RPMI8226 (cell line): ENCODE data around the gene GNG7.
"Not testable (repeated sequence)": the region's sequence is repeated elsewhere in the genome, so short reads cannot be mapped to it uniquely, and the experiment has no call there.

Source experiments
- DNase-seq: peaks from one replicate; pipeline ENCODE4 v3.0.0-alpha.2; 2015

The GNG7 gene

DNA sequence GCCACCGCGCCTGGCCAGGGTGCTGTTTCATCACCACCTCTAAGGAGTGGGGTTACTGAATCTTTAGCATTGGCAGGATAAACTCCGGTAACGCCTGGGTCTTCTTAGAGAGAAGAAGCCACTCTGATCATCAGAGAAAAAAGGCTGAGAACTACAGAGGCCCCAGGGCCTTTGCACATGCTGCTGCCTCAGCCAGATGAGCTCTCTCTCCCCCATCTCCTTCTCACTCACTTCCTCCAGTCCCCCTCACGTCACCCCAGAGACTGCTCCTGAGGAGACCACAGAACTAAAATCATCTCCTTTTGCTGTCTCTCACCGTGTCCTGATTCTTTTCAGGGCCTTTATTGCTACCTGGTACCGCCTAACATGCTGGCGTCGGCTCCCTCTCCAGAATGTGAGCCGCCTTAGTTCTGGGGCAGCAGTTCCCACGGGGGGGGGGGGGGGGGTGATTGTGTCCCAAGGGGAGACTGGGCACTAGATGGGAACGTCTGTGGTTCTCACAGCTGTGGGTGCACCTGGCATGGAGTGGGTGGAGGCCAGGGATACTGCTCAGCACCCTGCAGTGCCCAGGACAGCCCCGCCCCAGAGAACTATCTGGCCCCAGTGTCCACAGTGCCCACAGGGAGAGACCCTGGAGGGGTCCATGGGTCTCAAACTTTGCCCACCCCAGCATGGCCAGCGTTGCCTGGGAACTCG lies 23.8 kb upstream of the GNG7 start:
- no peak for DNase-seq

DNA sequence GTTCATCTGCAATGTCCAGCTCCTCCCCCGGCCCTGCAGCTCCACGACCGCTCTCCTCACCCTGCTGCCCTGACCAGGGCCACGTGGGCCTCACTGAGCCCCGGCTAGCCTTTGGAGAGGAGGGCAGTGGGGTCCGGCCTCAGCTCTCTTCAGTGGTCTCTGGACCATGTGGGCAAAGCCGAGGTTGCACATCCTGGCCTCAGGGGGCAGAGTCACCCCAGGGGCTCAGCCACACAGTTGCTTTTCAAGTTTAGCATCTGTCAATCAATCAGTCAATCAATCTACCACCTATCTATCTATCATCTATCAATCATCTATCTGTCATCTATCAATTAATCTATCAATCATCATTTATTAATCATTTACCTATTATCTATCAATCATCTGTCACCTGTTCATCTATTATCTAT lies 21.7 kb upstream of the GNG7 start:
- DNase-seq, result no peak

DNA sequence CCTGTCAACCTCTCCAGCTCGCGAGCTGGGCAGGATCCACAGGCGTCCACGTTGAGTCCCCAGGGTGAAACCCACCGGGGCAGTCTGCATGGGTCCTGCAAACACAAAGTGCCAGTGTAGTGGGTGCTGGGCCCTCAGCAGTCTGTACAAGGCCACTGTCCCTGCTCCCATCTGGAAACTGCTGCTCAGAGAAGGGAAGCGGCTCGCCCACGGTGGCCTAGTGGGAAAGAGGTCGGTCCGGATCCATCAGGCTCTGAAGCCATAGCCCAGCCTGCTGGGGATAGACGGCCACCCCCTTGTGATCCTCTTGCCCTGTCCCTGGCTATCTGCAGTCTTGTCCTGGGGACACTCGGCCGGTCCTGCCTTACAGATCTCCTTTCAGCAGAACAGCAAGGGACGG lies 21.3 kb upstream of the GNG7 start:
- DNase-seq, result no peak

DNA sequence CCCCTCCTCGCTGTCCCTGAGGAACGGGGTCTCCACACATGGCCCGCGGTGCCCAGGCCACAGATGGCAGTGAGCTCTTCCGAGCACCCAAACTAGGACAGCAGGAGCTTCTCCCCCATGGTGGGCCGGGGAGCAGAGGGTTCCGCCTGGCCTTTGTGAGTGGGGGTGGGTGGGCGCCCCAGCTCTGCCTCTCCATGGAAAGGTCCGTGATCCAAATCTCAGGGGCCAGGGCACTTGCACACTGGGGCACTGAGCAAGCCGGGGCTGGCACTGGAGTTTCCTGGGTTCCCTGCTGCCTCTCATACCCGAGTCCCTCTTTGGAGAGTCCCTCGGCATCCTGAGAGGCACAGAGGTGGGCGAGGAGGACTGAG lies 20.8 kb upstream of the GNG7 start:
- no peak for DNase-seq

DNA sequence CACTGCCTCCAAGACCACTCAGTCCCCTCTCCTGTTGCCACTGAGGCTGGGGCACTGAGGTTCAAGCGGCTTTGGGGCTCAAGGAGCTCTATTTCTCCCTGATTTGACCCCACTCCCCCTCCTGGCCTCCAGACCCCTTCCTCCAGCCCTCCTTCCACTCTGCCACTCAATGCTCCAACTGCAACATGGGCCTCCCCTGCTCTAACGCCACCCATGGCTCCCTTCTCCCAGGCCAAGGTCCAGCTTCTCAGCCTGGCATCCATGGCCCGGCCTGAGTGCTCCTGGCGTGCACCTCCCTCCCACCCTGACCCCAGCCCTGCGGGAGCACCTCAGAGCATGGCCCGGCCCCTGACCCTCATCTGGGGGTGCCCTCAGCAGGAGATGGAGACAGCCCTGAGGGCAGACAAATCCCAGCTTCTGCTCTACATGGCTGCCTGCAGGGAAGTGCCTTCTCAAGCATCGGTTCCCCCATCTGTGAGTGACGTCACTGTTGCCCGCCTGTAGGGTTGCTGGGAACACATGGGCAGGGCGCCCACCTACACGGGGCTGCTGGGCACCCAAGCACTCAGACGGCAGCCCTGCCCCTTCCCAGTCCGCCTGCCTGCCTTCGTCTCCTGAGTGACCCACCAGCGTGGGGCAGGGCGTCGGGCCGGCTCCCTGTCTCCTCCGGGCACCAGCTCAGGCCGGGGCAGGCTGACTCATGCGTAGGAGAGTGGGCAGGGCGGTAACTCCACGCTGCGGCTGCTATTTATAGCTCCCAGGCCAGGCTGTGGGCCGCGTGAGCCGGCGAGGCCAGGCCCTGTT lies 20.2 kb upstream of the GNG7 start:
- DNase-seq, result no peak

DNA sequence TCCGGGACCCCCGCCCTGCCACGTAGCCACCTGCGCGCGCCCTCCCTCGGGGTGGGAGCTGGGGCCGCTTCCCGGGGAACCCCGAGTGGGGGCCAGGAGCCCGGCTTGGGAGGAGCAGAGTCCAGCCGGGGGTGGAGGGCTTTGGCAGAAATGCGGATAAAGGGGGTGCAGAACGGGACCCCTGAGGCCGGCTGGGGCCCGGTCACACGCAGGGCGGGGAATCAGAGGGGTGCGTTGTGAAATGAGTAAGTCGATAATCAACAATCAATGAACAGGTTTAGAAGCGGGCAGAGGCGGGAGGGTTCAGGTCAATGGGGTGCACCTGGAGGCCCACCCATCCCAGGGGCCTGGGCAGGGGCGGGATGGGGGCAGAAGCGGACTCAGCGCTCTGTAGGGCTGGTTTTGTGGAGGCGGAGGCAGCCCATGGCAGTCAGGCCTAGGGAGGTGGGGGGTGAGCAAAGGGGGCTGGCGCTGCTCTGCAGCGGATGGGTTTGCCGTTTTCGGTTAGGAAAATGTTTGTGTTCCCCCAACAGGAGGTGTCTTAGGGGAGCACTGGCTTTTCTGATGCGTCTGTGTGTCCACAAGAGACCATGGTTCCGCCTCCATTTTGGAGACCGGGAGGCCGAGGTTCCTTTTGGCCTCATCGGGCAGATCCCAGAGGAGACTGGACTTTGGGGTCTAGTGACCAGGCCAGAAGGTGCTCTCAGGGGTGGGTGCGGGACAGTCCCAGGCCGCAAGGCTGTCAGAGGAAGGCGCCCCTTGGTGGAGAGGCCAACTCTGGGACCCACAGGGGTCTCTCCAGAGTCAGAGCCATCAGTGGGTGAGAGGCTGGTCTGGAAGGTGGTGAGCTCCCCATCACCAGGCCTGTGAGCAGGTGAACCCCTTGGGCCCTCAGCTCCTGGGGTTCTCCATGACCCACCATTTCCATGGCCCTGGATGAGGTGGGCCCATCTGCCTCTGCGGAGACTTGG lies 19.4 kb upstream of the GNG7 start:
- DNase-seq, result no peak

DNA sequence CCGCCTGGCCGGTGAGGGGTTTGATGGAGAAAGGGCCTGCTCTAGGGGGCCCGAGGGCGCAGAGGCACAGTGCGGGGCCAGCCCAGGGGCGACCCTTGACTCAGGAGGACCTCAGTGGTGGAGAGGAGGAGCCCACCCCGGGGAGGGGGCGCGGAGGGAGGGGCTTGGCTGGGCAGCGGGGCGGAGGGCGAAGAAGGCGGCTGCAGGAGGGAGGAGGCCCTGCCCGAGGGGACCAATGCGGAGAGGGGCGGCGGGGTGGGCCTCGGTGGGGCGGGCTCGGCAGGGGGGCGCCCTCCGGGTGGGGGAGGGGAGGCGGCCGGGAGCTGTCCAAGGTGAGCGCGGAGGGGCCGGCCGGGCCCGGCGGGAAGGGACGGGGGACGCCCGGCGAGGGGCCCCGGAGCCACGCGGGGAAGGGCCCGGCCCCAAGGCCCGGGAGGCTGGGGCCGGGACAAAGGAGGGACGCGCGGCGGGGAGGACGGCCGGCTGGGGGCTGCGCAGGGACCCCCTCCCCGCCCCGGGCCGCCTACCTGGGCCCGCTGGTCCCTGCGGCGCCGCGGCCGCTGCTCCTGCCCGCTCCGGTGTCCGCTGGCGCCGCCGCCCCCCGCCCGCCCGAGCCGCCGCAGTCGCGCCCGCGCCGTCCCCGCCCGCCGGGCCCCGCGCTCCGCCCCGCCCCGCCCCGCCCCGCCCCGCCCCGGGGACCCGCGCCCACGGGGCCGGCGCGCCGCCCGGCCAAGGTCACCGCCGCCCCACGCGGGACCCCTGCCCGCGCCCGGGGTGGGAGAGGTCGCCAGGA lies 18.5 kb upstream of the GNG7 start, which contains the start of gene DIRAS1:
Gene DIRAS1, minus strand, starts transcription at position 596 of the 793 bp plus-strand sequence. CDS start 3,566 bp downstream, outside the sequence.
- DNase-seq, result no peak

DNA sequence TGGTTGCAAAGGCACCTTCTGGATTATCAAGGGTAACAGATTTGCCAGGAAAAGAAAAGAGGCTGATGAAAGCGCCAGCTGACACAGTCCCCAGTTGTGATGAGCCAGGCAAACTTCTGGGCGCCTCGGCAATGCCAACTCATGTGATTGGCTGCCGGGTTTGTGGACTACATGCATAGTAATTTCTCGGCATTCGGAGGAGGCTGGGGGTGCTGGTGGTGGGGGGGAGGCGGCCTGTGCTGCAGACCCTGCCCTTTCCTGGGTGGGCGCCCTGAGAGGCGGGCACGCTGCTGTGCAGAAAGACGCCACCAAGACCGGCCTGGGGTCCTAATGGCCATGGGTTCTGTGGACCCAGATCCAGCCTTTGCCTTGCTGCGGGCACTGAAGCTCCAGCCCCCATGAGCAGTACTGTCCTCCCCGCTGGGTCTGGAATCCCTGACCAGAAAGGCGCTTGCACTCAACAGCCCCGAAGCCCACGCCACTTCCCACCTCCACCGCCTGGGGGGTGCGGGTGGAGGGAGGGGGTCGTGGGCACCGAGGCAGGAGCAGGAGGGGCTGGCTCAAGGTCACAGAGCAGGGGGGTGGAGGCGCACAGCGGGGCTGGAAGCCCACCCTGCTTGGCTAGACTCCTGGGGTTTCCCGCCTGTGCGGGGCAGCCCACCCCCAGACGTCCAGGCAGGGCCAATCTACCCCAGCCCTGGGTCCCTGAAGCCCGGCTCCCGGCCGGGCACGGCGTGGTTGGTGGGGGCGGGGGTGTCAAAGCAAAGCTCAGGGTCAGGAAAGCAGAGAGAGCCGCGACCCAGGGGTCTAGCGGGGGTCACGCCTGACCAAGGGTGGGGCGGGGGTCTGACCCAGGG lies 17.7 kb upstream of the GNG7 start:
- DNase-seq, result peak; percentile 43

DNA sequence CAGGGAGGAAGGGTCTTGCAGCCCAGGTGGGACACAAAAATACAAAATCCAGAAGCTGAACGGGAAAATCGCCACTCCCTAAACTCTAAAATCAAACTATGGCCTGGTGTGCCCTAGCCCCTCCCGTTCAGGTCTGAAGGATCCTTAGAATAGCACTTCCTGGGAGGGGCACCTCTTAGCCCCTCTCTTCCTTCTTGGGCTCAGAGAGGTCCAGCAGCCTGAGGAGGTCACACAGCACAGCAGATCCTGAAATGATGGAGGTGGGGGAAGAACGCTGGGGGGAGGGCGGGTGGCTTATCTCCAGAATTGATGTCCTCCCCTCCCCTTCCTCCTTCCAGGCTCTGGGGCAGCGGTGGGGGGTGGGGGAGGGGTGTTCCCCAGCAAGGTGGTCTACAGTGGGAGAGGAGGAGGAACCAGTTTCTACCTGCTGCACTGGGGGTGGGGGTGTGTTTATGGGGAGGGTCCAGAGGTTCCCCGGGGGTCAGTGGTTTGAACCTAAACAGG lies 16.8 kb upstream of the GNG7 start:
- no peak for DNase-seq

DNA sequence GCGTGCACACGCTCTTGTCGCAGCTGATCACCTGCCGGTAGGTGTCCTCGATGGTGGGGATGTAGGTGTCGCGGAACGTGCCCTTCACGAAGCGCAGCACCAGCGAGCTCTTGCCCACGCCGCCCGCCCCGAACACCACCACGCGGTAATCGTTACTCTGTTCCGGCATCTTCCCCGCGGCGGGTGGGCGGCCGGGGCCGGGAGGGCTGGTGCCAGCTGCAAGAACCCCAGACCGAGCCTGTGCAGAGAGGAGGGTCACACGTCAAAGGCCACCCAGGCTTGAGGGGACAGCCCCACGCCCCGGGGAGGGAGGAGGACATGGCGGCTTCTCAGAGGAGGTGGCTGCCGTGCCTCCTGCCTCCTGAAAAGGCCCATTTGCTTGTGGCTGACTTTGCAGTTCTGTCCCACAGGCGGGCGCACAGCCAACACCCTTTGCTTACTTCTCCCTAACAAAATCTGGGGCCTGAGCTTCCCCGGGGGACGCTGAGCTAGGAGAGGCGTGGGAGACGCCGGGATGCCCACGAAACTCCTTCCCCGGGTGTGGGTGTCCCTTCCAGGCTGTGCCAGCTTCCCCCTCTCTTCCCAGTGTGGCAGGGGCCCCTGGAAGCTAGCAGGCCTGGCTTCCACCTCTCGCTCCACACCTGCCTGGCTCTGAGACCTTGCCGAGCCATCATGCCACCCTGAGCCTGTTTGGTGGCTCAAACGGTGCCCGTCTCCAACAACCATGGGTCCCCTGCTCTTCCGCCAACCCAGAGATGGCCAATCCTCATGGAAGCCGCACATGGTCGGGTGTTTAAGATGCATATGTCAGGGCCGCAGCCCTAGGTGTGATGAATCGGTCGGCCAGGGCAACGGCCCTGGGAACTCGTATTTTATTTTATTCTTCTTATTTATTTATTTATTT lies 15.4 kb upstream of the GNG7 start:
- DNase-seq, result peak; percentile 41

DNA sequence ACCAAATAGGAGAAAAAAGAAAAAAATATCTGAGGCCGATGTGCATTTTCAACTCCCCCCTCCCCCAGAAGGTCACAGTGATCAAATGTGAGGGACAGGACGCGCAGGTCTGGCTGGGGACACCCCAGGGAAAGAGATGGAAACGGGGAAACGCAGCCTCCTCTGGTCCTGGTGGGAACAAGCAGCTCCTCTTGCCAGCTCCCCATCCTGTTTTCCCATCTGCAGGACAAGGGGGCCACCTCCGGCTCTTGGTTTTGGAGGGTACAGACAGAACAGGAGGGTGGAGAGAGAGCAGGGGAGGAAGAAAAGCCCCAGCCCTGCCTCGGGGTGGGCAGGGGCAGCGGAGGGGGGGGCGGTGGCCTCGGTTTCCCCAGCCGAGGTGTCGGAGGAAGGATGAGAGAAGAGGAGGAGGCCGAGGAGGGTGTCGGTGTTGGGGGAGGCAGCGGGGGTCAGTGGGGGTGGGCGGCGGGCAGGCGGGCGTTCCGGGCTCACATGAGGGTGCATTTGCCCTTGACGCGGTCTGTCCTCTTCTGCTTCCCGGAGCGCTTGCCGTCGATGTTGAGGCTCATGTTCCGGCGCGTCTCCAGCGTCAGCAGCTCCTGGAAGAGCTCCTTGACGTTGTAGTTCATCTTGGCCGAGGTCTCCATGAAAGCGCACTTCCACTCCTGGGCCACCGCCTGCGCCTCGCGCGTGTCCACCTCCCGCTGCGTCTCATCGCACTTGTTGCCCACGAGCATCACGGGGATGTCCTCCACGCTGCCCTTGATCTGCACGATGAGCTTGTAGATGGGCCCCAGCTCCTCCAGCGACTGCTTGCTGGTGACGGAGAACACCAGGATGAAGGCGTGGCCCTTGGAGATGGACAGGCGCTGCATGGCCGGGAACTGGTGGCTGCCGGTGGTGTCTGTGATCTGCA lies 14.5 kb upstream of the GNG7 start:
- no peak for DNase-seq

DNA sequence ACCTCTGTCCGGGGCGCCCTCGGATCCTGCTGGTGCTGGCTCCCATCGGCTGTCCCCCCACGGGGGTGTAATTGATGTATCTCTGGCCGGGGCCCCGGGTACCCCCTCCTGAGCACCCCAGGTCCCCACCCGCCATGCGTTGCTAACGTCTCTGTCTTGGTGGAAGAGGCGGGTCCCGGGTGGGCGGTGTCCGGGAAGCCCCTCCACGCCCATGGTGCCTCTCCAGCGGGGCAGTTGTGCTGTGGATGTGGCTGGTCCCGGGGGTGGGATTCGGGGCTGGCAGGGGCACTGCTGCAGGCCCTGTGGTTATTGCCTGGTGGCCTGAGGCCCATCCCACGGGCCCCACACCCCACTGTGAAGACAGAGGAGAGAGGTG lies 13.8 kb upstream of the GNG7 start:
- DNase-seq, result no peak

DNA sequence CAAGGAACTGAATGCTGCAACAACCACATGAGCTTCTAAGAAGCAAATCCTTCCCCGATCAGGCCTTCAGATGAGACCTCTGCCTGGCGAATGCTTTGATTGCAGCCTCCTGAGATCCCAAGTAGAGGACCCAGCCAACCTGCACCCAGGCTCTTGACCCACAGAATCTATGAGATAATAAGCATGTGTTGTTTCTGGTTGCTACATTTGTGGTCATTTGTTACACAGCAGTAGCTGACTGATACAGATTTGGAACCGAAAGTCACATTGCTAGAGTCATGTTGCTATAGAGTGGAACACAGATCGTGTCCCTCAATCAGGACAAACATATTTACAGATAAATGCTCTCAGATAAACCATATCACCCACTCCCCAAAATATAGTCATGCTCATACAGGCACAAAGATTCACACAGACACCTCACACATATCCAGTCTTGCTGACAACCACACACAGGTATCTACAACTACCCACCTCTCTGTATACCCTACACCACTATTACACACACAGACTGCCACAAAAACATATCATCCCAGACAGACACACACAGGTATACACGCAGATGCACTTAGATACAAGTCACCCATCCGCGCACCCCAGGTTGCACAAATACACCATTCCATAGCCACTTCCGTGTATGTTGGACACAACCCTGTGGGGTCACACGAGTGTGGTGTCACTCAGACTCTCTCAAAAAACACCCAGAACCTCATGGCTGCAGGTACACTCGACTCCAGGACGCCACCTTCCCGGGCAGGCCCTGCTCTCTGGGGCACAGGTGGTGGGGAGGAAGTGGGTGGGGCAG lies 13.2 kb upstream of the GNG7 start:
- no peak for DNase-seq

DNA sequence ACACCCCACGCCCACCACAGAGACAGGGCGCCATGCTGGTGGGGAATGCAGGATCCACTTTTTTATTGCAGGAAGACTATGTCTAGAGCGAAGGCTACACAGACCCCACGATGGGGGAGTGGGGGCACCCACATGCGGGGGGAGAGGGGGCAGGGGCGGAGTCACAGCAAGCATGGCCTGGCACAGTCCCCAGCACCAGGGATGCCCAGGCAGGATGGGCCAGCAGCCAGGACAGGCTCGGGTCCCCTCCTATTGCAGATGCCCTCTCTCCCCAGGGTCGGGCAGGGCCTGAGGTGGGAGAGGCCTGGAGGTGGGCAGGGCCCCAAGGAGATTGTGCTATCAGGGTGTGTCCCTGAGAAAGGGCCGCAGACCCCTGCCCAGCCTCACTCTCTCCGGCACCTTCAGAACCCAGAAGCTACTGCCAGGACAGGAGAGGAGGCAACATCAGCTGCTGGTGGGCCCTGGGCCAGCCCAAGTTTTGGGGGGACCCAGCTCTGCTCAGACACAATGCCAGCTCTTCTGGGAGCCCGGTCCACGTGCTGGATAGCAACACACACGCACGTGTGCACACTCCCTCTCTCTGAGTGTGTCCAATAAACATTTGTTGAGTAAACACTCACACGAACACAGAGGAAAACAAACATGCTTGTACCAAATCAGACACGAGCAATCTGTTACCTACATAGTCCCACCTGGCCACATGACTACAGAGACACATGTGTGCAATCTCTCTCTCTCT lies 12.2 kb upstream of the GNG7 start:
- DNase-seq, result no peak

DNA sequence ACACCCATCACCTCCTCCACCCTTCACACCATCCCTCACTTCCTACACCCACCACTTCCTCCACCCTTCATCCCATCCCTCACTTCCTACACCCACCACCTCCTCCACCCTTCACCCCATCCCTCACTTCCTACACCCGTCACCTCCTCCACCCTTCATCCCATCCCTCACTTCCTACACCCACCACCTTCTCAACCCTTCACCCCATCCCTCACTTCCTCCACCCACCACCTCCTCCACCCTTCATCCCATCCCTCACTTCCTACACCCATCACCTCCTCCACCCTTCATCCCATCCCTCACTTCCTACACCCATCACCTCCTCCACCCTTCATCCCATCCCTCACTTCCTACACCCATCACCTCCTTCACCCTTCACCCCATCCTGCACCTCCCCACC lies 11.6 kb upstream of the GNG7 start:
- not testable (repeated sequence) for DNase-seq

DNA sequence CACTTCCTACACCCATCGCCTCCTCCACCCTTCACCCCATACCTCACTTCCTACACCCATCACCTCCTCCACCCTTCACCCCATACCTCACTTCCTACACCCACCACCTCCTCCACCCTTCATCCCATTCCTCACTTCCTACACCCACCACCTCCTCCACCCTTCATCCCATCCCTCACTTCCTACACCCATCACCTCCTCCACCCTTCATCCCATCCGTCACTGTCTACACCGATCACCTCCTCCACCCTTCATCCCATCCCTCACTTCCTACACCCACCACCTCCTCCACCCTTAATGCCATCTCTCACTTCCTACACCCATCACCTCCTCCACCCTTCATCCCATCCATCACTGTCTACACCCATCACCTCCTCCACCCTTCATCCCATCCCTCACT lies 10.7 kb upstream of the GNG7 start:
- not testable (repeated sequence) for DNase-seq

DNA sequence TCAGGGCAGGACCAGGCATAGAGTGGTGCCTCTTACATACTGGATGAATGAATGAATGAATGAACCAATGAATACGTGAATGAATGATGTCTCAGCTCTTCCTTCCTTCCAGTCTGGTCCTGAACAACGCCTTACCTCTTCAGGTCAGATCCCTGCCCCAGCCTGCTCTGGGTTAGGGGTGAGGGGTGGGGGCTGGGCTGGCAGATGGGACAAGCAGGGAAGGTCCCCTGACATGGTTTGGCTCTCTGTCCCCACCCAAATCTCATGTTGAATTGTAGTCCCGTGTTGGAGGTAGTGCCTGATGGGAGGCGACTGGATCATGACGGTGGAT lies 9.3 kb upstream of the GNG7 start:
- DNase-seq, result no peak
